GM23338 (cell line): ENCODE results near the gene EML1. TPM values are rescaled to one million over a fixed set of nuclear protein-coding genes. Genes with fewer than 3 reads are reported as not detected.

ENCODE experiments used
- ATAC-seq: fragments of 200-7000 bp; cut with Tn5 transposase; 3 replicates; pipeline ENCODE4 v1.9.1; 2020
- DNase-seq: peaks from one replicate; pipeline ENCODE4 v3.0.0-alpha.2; 2015; ENCODE audit warnings: low spot score
- H2AFZ ChIP-seq: fragments of 200-600 bp; sonication (generic); 2 replicates; pipeline ENCODE4 v1.8.0; 2016; ENCODE audit warnings: antibody characterized with exemption, mild to moderate bottlenecking, moderate library complexity
- H3F3A ChIP-seq: fragments of 200-600 bp; sonication (generic); replicated peaks from 2 replicates; pipeline ENCODE4 v1.8.0; 2017; ENCODE audit warnings: antibody characterized with exemption, mixed run types, low read depth
- H3K27ac ChIP-seq: fragments of 200-600 bp; sonication (generic); 2 replicates; pipeline ENCODE4 v1.6.1; 2016; ENCODE audit warnings: low read depth
- H3K27me3 ChIP-seq: fragments of 200-600 bp; sonication (generic); 2 replicates; pipeline ENCODE4 v1.8.0; 2016; ENCODE audit warnings: mild to moderate bottlenecking, mixed run types, moderate library complexity; ENCODE audit not compliant: insufficient read depth
- H3K36me3 ChIP-seq: fragments of 200-600 bp; sonication (generic); 2 replicates; pipeline ENCODE4 v1.8.0; 2016; ENCODE audit warnings: mild to moderate bottlenecking; ENCODE audit not compliant: insufficient read depth
- H3K4me1 ChIP-seq: fragments of 200-600 bp; sonication (generic); 2 replicates; pipeline ENCODE4 v1.8.0; 2016; ENCODE audit warnings: mild to moderate bottlenecking, moderate library complexity; ENCODE audit not compliant: insufficient read depth
- H3K4me2 ChIP-seq: fragments of 200-600 bp; sonication (generic); 2 replicates; pipeline ENCODE4 v1.7.1; 2017; ENCODE audit warnings: mixed run types
- H3K4me3 ChIP-seq: fragments of 200-600 bp; sonication (generic); 2 replicates; pipeline ENCODE4 v1.6.1; 2016; ENCODE audit warnings: mixed run types
- H3K79me2 ChIP-seq: fragments of 200-600 bp; sonication (generic); replicated peaks from 2 replicates; pipeline ENCODE4 v1.8.0; 2017; ENCODE audit warnings: mild to moderate bottlenecking; ENCODE audit not compliant: insufficient read depth
- H3K9me2 ChIP-seq: fragments of 200-600 bp; sonication (generic); 2 replicates; pipeline ENCODE4 v1.8.0; 2017; ENCODE audit not compliant: insufficient read depth
- H4K20me1 ChIP-seq: fragments of 200-600 bp; sonication (generic); replicated peaks from 2 replicates; pipeline ENCODE4 v1.8.0; 2017; ENCODE audit warnings: mild to moderate bottlenecking; ENCODE audit not compliant: insufficient read depth
- H3K27ac Mint-ChIP-seq: 2 replicates; pipeline ENCODE4 v1.8.0; 2020; ENCODE audit warnings: inconsistent platforms, mild to moderate bottlenecking, moderate library complexity, mixed read lengths
- H3K27me3 Mint-ChIP-seq: 3 replicates; pipeline ENCODE4 v1.8.0; 2022; ENCODE audit warnings: low read depth, mild to moderate bottlenecking, moderate library complexity, mixed read lengths, inconsistent platforms; ENCODE audit not compliant: insufficient read depth, poor library complexity
- H3K36me3 Mint-ChIP-seq: 3 replicates; pipeline ENCODE4 v1.8.0; 2021; ENCODE audit warnings: low read depth, mild to moderate bottlenecking, inconsistent platforms, moderate library complexity, mixed read lengths
- H3K4me1 Mint-ChIP-seq: 3 replicates; pipeline ENCODE4 v1.8.0; 2020; ENCODE audit warnings: mild to moderate bottlenecking, inconsistent platforms, mixed read lengths
- H3K4me3 Mint-ChIP-seq: 3 replicates; pipeline ENCODE4 v1.8.0; 2021; ENCODE audit warnings: moderate library complexity, mild to moderate bottlenecking, inconsistent platforms, mixed read lengths
- H3K9me3 Mint-ChIP-seq: 3 replicates; pipeline ENCODE4 v1.8.0; 2020; ENCODE audit warnings: moderate library complexity, mild to moderate bottlenecking, inconsistent platforms, mixed read lengths
- CREB1 ChIP-seq: fragments of 250-450 bp; sonication (Bioruptor Pico); IDR thresholded peaks from 2 replicates; pipeline ENCODE4 v1.5.0; 2020; ENCODE audit warnings: low read depth, mild to moderate bottlenecking, moderate library complexity
- JUNB ChIP-seq: IDR thresholded peaks from one replicate; pipeline ENCODE4 v1.6.1; 2016; ENCODE audit warnings: antibody characterized with exemption; ENCODE audit not compliant: unreplicated experiment
- NANOG ChIP-seq: IDR thresholded peaks from 2 replicates; pipeline ENCODE4 v1.6.1; 2016; ENCODE audit warnings: antibody characterized with exemption, borderline replicate concordance
- POLR2AphosphoS5 ChIP-seq: IDR thresholded peaks from 2 replicates; pipeline ENCODE4 v1.6.1; 2016; ENCODE audit warnings: antibody characterized with exemption, low read depth
- STAT1 ChIP-seq: IDR thresholded peaks from one replicate; pipeline ENCODE4 v1.6.1; 2016; ENCODE audit warnings: antibody characterized with exemption; ENCODE audit not compliant: unreplicated experiment
- ZNF331 ChIP-seq: fragments of 250-450 bp; sonication (Bioruptor Pico); IDR thresholded peaks from 2 replicates; pipeline ENCODE4 v1.5.0; 2020; ENCODE audit warnings: low read depth, mild to moderate bottlenecking, moderate library complexity
- polyA plus RNA-seq: library from polyadenylated mRNA; unstranded; fragments of >200 nt; fragmentation: Nextera tagmentation; extraction: Ambion mirVana; gene quantifications from 2 replicates; pipeline ENCODE4 v1.2.1, GENCODE V29; 2016
- total RNA-seq: library from RNA; depleted of rRNA; stranded (reverse); fragments of >200 nt; shearing (Covaris generic); gene quantifications from 2 replicates; pipeline ENCODE4 v1.2.3, GENCODE V29; 2014
- TF ChIP-seq, protein P1 (sequence below): fragments of 250-450 bp; sonication (Bioruptor Pico); IDR thresholded peaks from 2 replicates; pipeline ENCODE4 v1.5.0; 2020; ENCODE audit warnings: mild to moderate bottlenecking, moderate library complexity
- TF ChIP-seq, protein P2 (sequence below), 2 experiments: fragments of 200-600 bp in 1 of 2; sonication (generic) in 1 of 2; conservative IDR thresholded peaks; 2 replicates each; pipeline versions ENCODE4 v1.5.1 to v1.6.1; 2016 to 2017; ENCODE audit warnings: antibody characterized with exemption in 2 of 2, low read depth in 2 of 2, mild to moderate bottlenecking in 2 of 2, moderate library complexity in 1 of 2
- TF ChIP-seq, protein P3 (sequence below): IDR thresholded peaks from 2 replicates; pipeline ENCODE4 v1.6.1; 2016; ENCODE audit warnings: antibody characterized with exemption
- TF ChIP-seq, protein P4 (sequence below): IDR thresholded peaks from one replicate; pipeline ENCODE4 v1.6.1; 2018; ENCODE audit warnings: antibody characterized with exemption; ENCODE audit not compliant: unreplicated experiment

The EML1 gene
- total and polyA plus RNA-seq, 2 experiments from 2014 or later: 7.0 to 18.1 TPM

DNA sequence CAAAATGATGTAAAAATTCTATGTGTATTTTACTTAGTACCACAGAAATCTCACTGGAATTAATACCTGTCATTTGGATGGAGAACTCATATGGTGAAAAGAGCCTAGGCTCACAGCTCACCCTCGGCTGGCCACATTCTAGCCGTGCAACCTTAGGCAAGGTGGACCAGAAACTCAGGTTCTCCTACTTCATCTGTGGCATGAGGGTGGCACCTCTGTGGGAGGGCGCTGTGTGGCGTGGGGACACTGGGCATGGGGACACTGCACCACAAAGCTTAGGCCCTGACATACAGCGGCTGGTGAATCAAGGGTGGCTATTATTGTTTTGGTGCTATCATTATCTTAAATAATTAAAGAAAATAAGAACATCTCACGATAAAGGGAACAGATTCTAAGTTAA is 47.1 kb downstream of the EML1 start:
- H3K9me2 ChIP-seq: no peaks in the 10 kb centered on the region
- H3K27me3 ChIP-seq: peaks cover 5% of the 10 kb centered on the region; the same call in 1 of the 2 replicates
- no peaks in the 10 kb centered on the region for H3K9me3 Mint-ChIP-seq
- H2AFZ ChIP-seq: no peak overlapping the region
- no peaks in the 10 kb centered on the region for H3K36me3 Mint-ChIP-seq
- H3K4me3 ChIP-seq: no peak overlapping the region
- DNase-seq (no peak), ATAC-seq (no peak)
- H4K20me1 ChIP-seq: no peaks in the 10 kb centered on the region; the same call in 1 of the 2 replicates
- no peak overlapping the region for H3K27ac ChIP-seq
- no peak overlapping the region for H3K4me3 Mint-ChIP-seq
- H3K4me1 Mint-ChIP-seq: peaks cover 34% of the 10 kb centered on the region
- no peaks in the 10 kb centered on the region for H3K36me3 ChIP-seq
- peaks cover 6% of the 10 kb centered on the region for H3K27me3 Mint-ChIP-seq
- no peak overlapping the region for H3K27ac Mint-ChIP-seq
- H3K4me2 ChIP-seq: no peak overlapping the region
- H3K79me2 ChIP-seq: no peaks in the 10 kb centered on the region
- TF ChIP-seq NANOG: no peak
- H3K4me1 ChIP-seq: peaks cover 37% of the 10 kb centered on the region
- no peaks in the 10 kb centered on the region for H3F3A ChIP-seq

DNA sequence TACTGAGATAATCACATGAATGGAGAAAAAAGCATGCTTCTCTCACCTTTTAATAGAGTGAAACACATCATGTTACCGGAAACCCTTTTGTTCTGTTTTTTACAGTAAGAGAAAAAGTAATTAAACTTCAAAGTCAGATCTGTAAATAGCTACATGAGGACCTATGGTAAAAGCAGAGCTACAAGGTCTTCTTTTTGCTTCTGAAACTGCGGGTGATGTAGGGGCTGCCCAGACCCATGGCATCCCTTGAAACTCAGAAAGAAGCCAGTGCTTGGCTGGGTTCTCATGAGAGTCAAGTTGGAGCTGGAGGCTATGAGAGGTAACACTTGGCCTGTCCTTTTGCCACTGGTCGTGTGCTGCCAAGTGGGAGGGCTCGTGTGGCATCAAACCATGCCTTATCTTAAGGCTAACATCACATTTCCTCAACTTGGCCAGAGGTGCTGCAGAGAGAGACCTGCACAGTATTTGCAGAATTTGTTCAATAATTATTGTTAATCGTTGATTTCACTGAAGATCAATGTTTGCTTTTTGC is 47.6 kb downstream of the EML1 start:
- no peaks in the 10 kb centered on the region for H3K36me3 ChIP-seq
- peaks cover 34% of the 10 kb centered on the region for H3K4me1 Mint-ChIP-seq
- H3K27me3 ChIP-seq: peaks cover 5% of the 10 kb centered on the region; the same call in 1 of the 2 replicates
- no peak overlapping the region for H3K4me2 ChIP-seq
- peaks cover 37% of the 10 kb centered on the region for H3K4me1 ChIP-seq
- no peaks in the 10 kb centered on the region for H3K9me3 Mint-ChIP-seq
- H3K9me2 ChIP-seq: no peaks in the 10 kb centered on the region
- no peak overlapping the region for H3K27ac Mint-ChIP-seq
- H3F3A ChIP-seq: no peaks in the 10 kb centered on the region
- H3K27me3 Mint-ChIP-seq: peaks cover 6% of the 10 kb centered on the region
- H3K79me2 ChIP-seq: no peaks in the 10 kb centered on the region
- H4K20me1 ChIP-seq: no peaks in the 10 kb centered on the region; the same call in 1 of the 2 replicates
- H3K27ac ChIP-seq: no peak overlapping the region
- no peak for DNase-seq
- no peak overlapping the region for H3K4me3 Mint-ChIP-seq
- no peak overlapping the region for H2AFZ ChIP-seq
- no peak overlapping the region for H3K4me3 ChIP-seq
- no peaks in the 10 kb centered on the region for H3K36me3 Mint-ChIP-seq
- no peak for ATAC-seq
- TF ChIP-seq, protein P1, sequence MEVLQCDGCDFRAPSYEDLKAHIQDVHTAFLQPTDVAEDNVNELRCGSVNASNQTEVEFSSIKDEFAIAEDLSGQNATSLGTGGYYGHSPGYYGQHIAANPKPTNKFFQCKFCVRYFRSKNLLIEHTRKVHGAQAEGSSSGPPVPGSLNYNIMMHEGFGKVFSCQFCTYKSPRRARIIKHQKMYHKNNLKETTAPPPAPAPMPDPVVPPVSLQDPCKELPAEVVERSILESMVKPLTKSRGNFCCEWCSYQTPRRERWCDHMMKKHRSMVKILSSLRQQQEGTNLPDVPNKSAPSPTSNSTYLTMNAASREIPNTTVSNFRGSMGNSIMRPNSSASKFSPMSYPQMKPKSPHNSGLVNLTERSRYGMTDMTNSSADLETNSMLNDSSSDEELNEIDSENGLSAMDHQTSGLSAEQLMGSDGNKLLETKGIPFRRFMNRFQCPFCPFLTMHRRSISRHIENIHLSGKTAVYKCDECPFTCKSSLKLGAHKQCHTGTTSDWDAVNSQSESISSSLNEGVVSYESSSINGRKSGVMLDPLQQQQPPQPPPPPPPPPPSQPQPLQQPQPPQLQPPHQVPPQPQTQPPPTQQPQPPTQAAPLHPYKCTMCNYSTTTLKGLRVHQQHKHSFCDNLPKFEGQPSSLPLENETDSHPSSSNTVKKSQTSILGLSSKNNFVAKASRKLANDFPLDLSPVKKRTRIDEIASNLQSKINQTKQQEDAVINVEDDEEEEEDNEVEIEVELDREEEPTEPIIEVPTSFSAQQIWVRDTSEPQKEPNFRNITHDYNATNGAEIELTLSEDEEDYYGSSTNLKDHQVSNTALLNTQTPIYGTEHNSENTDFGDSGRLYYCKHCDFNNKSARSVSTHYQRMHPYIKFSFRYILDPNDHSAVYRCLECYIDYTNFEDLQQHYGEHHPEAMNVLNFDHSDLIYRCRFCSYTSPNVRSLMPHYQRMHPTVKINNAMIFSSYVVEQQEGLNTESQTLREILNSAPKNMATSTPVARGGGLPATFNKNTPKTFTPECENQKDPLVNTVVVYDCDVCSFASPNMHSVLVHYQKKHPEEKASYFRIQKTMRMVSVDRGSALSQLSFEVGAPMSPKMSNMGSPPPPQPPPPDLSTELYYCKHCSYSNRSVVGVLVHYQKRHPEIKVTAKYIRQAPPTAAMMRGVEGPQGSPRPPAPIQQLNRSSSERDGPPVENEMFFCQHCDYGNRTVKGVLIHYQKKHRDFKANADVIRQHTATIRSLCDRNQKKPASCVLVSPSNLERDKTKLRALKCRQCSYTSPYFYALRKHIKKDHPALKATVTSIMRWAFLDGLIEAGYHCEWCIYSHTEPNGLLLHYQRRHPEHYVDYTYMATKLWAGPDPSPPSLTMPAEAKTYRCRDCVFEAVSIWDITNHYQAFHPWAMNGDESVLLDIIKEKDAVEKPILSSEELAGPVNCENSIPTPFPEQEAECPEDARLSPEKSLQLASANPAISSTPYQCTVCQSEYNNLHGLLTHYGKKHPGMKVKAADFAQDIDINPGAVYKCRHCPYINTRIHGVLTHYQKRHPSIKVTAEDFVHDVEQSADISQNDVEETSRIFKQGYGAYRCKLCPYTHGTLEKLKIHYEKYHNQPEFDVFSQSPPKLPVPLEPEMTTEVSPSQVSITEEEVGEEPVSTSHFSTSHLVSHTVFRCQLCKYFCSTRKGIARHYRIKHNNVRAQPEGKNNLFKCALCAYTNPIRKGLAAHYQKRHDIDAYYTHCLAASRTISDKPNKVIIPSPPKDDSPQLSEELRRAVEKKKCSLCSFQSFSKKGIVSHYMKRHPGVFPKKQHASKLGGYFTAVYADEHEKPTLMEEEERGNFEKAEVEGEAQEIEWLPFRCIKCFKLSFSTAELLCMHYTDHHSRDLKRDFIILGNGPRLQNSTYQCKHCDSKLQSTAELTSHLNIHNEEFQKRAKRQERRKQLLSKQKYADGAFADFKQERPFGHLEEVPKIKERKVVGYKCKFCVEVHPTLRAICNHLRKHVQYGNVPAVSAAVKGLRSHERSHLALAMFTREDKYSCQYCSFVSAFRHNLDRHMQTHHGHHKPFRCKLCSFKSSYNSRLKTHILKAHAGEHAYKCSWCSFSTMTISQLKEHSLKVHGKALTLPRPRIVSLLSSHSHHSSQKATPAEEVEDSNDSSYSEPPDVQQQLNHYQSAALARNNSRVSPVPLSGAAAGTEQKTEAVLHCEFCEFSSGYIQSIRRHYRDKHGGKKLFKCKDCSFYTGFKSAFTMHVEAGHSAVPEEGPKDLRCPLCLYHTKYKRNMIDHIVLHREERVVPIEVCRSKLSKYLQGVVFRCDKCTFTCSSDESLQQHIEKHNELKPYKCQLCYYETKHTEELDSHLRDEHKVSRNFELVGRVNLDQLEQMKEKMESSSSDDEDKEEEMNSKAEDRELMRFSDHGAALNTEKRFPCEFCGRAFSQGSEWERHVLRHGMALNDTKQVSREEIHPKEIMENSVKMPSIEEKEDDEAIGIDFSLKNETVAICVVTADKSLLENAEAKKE (CRISPR knock-in tag): no peak
- TF ChIP-seq CREB1 (CRISPR knock-in tag): no peak
- no peak for TF ChIP-seq JUNB
- no peak for TF ChIP-seq STAT1
- TF ChIP-seq, protein P2, sequence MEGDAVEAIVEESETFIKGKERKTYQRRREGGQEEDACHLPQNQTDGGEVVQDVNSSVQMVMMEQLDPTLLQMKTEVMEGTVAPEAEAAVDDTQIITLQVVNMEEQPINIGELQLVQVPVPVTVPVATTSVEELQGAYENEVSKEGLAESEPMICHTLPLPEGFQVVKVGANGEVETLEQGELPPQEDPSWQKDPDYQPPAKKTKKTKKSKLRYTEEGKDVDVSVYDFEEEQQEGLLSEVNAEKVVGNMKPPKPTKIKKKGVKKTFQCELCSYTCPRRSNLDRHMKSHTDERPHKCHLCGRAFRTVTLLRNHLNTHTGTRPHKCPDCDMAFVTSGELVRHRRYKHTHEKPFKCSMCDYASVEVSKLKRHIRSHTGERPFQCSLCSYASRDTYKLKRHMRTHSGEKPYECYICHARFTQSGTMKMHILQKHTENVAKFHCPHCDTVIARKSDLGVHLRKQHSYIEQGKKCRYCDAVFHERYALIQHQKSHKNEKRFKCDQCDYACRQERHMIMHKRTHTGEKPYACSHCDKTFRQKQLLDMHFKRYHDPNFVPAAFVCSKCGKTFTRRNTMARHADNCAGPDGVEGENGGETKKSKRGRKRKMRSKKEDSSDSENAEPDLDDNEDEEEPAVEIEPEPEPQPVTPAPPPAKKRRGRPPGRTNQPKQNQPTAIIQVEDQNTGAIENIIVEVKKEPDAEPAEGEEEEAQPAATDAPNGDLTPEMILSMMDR (conservative IDR thresholded peaks at IDR 0.05; ENCODE audit: low read depth in 2 of 2): no peak
- TF ChIP-seq, protein P3, sequence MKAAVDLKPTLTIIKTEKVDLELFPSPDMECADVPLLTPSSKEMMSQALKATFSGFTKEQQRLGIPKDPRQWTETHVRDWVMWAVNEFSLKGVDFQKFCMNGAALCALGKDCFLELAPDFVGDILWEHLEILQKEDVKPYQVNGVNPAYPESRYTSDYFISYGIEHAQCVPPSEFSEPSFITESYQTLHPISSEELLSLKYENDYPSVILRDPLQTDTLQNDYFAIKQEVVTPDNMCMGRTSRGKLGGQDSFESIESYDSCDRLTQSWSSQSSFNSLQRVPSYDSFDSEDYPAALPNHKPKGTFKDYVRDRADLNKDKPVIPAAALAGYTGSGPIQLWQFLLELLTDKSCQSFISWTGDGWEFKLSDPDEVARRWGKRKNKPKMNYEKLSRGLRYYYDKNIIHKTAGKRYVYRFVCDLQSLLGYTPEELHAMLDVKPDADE: no peak
- no peak for TF ChIP-seq ZNF331 (CRISPR knock-in tag)
- TF ChIP-seq POLR2AphosphoS5: no peak
- TF ChIP-seq, protein P4, sequence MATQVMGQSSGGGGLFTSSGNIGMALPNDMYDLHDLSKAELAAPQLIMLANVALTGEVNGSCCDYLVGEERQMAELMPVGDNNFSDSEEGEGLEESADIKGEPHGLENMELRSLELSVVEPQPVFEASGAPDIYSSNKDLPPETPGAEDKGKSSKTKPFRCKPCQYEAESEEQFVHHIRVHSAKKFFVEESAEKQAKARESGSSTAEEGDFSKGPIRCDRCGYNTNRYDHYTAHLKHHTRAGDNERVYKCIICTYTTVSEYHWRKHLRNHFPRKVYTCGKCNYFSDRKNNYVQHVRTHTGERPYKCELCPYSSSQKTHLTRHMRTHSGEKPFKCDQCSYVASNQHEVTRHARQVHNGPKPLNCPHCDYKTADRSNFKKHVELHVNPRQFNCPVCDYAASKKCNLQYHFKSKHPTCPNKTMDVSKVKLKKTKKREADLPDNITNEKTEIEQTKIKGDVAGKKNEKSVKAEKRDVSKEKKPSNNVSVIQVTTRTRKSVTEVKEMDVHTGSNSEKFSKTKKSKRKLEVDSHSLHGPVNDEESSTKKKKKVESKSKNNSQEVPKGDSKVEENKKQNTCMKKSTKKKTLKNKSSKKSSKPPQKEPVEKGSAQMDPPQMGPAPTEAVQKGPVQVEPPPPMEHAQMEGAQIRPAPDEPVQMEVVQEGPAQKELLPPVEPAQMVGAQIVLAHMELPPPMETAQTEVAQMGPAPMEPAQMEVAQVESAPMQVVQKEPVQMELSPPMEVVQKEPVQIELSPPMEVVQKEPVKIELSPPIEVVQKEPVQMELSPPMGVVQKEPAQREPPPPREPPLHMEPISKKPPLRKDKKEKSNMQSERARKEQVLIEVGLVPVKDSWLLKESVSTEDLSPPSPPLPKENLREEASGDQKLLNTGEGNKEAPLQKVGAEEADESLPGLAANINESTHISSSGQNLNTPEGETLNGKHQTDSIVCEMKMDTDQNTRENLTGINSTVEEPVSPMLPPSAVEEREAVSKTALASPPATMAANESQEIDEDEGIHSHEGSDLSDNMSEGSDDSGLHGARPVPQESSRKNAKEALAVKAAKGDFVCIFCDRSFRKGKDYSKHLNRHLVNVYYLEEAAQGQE: no peak
